ENCODE measurements around the gene HLA-DPA1.
"Not testable (repeated sequence)": the region's sequence is repeated elsewhere in the genome, so short reads cannot be mapped to it uniquely, and the experiment has no call there.

The HLA-DPA1 gene

GRCh38 chr6:33064723-33065122 is 8.7 kb downstream of the HLA-DPA1 start:
- no peak for DNase-seq (ENCODE audit: low read depth in 2 of 2)

DNA sequence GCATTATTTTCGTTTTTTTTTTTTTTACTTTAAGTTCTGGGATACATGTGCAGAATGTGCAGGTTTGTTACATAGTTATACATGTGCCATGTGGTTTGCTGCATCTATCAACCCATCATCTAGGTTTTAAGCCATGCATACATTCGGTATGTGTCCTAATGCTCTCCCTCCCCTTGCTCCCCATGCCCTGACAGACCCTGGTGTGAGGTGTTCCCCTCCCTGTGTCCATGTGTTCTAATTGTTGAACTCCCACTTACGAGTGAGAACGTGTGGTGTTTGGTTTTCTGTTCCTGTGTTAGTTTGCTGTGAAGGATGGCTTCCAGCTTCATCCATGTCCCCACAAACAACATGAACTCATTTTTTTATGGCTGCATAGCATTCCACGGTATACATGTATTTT is 10.0 kb downstream of the HLA-DPA1 start:
- not testable (repeated sequence) for DNase-seq (ENCODE audit: low read depth in 2 of 2)

DNA sequence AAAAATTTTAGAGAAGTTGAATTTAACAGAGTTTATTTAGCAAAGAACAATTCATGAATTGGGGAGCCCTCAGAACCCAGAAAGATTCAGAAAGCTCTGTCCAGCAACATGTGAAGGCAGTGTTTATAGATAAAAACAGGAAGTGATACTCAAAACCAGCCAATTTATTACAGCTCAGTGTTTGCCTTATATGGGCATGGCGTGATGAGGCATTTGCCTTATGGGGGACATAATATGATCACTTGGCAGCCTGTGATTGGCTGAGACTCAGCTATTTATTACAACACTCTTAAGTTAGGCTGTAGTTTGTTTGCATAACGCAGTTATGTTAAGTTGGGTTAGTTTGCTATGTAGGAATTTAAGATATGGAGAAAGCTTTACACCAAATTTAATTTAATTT is 11.5 kb downstream of the HLA-DPA1 start:
- DNase-seq (ENCODE audit: low read depth in 2 of 2) = no peak

- DNase-seq (ENCODE audit: low read depth in 2 of 2) = no peak
These were observed 16.0 kb downstream of the HLA-DPA1 start for GRCh38 chr6:33057222-33058150.

DNA sequence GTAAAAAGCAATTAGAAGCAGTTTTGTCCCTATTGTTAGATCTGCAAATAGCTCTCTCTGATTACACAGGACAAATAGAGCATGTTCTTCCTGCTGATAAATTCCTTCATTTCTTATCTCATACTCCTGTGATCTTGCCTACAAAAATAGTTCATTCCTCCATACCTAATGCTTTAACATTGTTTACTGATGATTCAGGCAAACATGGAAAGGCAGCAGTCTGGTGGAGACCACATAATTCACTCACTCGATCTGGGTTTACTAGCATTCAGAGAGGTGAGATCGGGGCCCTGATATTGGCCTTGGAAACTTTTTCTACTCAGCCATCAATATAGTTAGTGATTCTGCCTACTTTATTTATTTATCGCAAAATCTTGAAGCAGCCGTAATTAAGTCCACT is 20.2 kb downstream of the HLA-DPA1 start:
- no peak for DNase-seq (ENCODE audit: low read depth in 2 of 2)

- DNase-seq (ENCODE audit: low read depth in 2 of 2) = no peak
These were observed 20.8 kb downstream of the HLA-DPA1 start for GRCh38 chr6:33052627-33053026.

- no peak for DNase-seq (ENCODE audit: low read depth in 2 of 2)
These were observed 23.2 kb downstream of the HLA-DPA1 start for GRCh38 chr6:33050014-33050810.

DNA sequence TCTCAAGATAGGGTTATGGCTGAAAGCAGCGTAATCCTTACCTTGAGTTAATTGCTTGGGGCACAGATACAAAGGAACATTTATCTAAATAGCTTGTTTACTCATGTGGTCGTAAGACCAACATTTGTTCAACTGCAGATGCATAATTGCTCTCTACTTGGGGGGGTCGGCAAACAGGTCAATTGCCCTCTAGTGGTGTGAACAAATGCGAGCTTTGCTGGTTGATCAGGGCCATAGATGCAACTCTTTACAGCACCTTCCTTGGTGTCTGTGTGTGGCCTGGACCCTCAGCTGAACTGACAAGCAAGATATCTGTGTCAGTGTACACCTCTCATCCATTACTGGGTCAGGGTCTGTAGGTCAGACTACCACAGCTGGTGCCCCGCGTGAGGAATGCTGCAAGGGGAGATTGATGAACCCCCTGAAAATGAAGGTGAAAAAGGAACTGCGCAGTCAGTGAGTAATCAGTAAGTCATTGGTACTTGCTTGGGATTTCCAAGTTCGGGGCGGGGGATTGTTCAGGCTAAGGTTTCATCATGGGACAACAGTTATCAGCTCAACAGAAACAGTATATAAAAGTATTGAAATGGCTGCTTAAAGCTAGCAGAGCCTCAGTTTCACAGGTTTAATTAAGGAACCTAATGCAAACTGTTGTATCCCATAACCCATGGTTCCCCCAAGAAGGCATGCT is 24.0 kb downstream of the HLA-DPA1 start:
- no peak for DNase-seq (ENCODE audit: low read depth in 2 of 2)

GRCh38 chr6:33040157-33040556 is 33.3 kb downstream of the HLA-DPA1 start:
- no peak for DNase-seq (ENCODE audit: low read depth in 2 of 2)

DNA sequence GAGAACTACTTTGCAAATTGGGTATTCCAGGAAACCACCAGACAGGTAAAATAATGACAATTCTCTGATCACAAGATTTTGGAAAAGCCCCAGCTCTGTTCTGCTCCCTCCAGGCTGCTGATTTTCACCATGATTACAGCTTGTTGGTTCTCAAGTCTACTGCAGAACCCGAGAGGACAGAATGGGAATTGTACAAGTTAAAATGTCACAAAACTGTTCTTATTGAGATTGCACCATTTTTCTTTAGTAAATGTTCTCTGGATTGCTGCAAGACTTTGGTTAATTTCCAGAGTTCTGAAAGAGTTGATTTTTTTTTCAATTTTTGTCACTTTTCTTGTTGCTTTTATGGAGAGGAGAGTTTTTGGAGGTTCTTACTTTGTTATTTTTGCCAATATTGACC is 36.9 kb downstream of the HLA-DPA1 start:
- DNase-seq (ENCODE audit: low read depth in 2 of 2) = no peak

- DNase-seq (ENCODE audit: low read depth in 2 of 2) = no peak
These were observed 38.9 kb downstream of the HLA-DPA1 start for GRCh38 chr6:33034554-33034953.

- DNase-seq (ENCODE audit: low read depth in 2 of 2) = no peak
These were observed 43.2 kb downstream of the HLA-DPA1 start for GRCh38 chr6:33030245-33030644.

GRCh38 chr6:33029328-33030184 is 43.9 kb downstream of the HLA-DPA1 start:
- no peak for DNase-seq (ENCODE audit: low read depth in 2 of 2)

- DNase-seq (ENCODE audit: low read depth in 2 of 2) = no peak
These were observed 45.1 kb downstream of the HLA-DPA1 start for GRCh38 chr6:33028220-33028849.

DNA sequence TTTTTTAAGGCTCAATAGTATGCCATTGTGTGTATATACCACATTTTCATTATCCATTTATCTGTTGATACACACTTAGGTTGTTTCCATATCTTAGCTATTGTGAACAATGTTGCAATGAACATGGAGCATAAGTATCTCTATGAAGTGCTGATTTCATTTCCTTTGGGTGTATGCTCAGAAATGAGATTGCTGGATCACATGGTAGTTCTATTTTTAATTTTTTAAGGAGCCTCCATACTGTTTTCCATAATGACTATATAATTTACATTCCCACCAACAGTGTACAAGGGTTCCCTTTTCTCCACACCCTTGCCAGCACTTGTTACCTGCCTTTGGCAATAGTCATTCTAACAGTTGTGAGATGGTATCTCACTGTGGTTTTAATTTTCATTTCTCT is 48.9 kb downstream of the HLA-DPA1 start:
- no peak for DNase-seq (ENCODE audit: low read depth in 2 of 2)

GRCh38 chr6:33023536-33023935 is 49.9 kb downstream of the HLA-DPA1 start:
- no peak for DNase-seq (ENCODE audit: low read depth in 2 of 2)

- no peak for DNase-seq (ENCODE audit: low read depth in 2 of 2)
These were observed 51.5 kb downstream of the HLA-DPA1 start for GRCh38 chr6:33021917-33022316.

DNA sequence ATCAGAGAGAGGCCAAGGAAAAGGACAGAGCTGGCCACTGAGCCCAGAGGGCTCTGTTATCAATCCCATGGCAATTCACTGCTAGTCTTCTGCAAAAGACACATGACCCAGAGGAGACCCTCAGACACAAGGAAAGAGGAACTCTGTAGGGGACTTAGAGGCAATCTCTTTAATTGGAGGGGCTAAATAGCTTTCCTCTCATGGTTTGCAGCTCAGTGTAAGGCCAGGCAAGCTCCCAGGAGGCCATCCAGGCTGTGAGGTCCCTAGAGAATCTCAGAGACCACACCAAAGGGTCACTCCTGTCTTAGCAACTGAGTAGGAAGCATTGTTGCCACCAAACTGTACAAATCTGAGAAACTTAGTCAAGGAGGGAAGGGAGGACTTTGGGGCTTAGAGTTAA is 54.1 kb downstream of the HLA-DPA1 start:
- DNase-seq (ENCODE audit: low read depth in 2 of 2) = no peak

DNA sequence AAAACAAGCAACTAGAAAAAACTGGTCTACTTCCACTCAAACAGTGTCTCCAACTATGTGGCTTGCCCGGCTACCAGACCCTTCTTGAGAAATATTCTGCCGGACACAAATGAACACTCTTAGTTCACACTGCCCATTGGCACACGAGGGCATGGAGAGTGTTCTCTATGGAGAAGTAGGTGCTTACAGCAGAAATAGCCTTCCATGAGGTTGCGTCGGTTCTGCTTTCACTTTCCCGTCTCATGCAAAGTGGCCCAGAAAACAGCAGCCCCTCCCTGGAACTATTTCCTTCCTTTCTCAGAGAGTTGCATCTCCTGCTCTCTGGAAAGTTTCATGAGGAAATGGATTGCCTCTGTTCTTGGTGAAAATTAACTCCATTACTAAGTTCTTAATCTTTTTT is 54.5 kb downstream of the HLA-DPA1 start:
- DNase-seq (ENCODE audit: low read depth in 2 of 2) = no peak

DNA sequence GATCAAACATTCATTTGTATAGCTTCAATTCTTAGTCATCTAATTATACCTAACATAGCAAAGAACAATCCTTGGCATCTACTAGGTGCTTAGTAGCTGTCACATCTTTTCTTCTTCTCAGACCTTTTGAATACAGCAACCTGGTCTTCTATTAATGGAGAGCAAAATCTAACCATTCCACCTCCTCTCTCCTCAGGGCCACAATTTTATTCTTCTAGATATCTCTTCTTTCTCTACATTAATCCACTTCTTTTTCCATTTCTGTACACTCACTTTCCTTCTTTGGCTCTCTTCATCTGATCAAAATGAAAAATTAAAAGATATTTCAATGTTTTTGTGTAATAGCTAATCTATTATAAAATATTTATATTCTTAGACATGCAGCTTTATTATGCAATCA is 55.0 kb downstream of the HLA-DPA1 start:
- DNase-seq (ENCODE audit: low read depth in 2 of 2) = no peak

All from stimulated activated CD4-positive, alpha-beta T cell treated with anti-CD3 and anti-CD28 coated beads, Interleukin-15, amount 100 ng/mL, for 48 hours (primary cell).